ENCODE results near the gene SLC66A2.
"Not testable (repeated sequence)": the region's sequence is repeated elsewhere in the genome, so short reads cannot be mapped to it uniquely, and the experiment has no call there.

Gene SLC66A2

DNA sequence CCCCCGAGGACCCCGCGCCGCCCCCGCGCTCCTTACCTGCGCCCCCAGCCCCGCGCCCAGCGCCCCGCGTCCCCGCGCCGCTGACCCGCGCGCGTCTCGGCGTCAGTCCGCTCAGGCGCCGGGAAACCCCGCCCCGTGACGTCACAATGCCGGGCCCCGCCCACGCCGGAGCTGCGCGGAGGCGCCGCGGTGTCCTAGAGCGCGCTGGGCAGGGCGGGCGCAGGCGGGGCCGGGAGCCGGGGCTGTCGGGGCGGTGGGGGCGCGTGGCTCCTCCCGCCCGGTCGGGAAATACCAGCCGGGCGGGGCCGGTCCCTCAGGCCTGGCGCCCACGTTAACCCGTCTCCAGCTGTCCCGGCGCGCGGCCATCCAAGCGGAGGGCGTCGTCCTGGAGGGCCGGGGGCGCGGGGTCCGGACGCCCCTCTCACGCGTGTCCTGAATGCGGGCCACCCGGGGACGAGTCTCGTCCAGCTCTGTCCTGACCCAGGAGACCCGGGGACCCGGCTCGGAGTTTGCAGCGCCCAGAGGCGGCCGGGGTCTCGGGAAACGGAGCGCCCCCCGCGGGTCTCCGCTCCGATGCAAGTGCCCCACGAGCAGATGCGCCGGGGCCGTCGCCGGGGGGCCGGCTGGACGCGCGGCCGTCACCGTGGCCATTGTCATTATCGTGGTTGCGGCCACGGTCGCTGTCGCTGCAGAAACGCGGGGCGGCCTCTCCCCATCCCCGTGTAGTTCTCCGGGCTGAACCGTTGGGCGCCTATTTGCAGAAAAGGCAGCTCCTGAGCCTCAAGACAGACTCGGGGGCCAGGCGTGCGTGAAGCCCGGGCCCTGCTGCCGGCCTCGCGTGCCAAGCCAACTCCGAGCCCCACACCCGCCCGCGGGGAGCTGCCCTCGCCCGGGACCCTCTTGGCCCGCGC, at the start of gene SLC66A2:
Gene SLC66A2 (minus strand): TSS at position 109 of the 911 bp plus-strand sequence. CDS start 727 bp downstream, outside the sequence.
- no peak for FAIRE-seq

- FAIRE-seq = no peak
Measured at GRCh38 chr18:80000877-80001276, 49.4 kb upstream of the SLC66A2 start.

GRCh38 chr18:79999701-80000100, 48.2 kb upstream of the SLC66A2 start:
- not testable (repeated sequence) for FAIRE-seq

DNA sequence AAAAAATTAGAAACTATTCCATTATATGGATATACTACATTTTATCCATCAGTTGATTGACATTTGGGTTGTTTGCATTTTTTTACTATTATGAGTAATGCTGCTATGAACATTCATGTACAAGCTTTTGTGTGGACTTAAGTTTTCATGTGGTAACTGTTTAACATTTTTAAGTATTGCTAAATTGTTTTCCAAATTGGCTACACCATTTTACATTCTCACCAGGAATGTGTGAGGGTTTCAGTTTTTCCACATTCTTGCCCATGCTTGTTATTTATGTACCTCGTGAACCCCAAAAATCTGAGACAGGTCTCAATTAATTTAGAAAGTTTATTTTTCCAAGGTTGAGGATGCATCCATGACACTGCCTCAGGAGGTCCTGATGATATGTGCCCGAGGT, 40.0 kb upstream of the SLC66A2 start:
- FAIRE-seq = no peak

DNA sequence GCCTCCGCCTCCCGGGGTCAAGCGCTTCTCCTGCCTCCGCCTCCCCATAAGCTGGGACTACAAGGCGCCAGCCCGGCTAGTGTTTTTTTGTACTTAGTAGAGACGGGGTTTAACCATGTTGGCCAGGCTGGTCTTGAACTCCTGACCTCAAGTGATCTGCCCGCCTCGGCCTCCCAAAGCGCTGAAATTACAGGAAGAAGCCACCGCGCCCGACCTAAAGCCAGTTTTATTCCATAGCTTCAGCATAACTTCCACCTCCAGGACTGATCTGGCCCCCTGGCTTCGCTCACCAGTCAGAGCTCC, 37.7 kb upstream of the SLC66A2 start:
- FAIRE-seq = no peak

DNA sequence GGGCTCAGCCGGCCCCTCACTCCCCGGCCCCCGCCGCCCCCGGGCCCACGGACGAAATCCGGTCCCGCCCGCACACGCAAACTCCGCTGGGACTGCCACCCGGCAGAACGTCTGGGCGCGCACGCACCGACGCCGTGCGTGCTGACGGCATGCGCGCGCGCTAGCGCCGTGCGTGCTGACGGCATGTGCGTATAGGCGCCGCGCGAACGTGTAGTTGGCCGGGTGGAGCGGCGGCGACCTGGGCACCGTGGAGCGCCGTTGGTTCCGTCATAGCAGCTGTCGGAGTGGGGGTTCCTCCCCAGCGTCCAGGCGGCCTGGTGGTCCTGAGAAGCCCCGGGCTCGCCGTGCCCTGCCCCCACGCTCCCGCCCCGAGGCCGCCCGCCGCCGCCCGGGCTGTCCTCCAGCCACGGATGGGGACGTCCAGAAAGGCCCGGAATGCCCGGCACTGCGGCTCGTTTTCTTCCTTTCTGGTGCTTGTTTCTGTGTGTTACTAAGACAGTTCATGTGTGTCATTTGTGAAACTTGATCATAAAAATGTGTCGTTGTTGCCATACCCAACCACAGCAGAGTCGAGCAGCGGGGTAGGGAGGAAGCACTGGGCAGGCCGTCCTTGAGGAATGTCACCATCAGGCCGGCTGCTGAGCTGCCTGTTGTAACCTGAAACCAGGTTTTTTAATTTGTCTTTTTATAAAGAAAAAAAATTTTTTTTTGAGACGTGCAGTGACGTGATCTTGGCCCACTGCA, 37.2 kb upstream of the SLC66A2 start, which contains the start of gene TXNL4A:
Gene TXNL4A (minus strand): TSS at position 113 of the 744 bp plus-strand sequence. CDS start 171 bp downstream, outside the sequence.
- no peak for FAIRE-seq

GRCh38 chr18:79988071-79988450, 36.6 kb upstream of the SLC66A2 start:
- no peak for FAIRE-seq

GRCh38 chr18:79987566-79987965, 36.1 kb upstream of the SLC66A2 start:
- FAIRE-seq = no peak

DNA sequence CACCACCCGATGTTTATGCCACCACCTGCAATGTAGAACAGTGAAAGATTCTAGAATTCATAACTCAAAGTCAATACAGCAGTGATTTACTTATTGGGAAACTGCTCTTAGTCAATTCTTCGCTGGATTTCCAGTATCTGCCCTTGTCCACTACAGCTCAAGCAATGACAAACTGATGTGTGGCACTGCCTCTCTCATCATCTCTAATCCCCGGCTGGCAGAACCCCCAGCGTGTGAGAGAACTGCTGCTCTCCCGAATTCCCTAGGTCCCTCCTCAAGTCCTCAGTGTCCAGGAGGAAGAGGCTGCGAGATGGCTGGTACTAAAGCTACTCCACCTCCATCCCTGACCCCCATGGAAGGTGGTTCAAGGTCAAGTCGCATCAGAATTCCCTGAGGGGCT, 35.3 kb upstream of the SLC66A2 start:
- FAIRE-seq = no peak

GRCh38 chr18:79985172-79985571, 33.7 kb upstream of the SLC66A2 start:
- FAIRE-seq = no peak

GRCh38 chr18:79983793-79984192, 32.3 kb upstream of the SLC66A2 start:
- no peak for FAIRE-seq

DNA sequence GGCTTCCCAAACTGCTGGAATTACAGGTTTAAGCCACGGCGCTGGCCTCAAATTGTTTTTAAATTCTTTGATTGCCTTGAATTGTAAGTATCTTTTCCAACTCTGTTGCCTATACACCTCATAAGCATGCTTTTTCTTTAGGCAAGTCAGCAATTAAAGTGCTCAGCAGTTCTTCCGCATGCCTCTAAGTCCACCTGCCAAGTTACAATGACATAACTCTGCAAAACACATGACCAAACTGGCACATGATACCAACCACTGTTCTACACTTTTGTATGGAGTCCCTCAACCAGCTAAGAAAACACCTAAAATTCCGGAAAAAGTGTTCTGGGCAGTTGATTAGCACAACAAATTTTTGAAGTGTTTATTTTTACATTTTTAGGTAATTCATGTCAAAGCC, 31.8 kb upstream of the SLC66A2 start:
- FAIRE-seq = no peak

DNA sequence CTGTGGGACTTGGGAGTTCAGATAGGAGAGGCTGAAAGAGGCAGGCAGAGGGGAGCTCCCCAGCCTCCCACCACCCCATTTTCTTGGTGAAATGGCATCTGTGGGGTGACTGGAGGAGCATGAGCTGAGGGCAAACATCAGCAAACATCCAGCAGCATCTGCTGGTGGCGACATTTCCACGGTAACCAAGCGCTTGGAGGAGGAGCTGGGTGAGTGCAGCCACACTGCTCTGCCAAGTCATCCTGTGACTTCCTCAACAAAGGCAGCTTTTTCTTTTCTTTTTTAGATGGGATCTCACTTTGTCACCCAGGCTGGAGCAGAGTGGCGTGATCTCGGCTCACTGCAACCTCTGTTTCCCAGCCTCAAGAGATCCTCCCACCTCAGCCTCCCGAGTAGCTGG, 31.3 kb upstream of the SLC66A2 start:
- FAIRE-seq = no peak

GRCh38 chr18:79980585-79980984, 29.1 kb upstream of the SLC66A2 start:
- FAIRE-seq = no peak

- no peak for FAIRE-seq
Measured at GRCh38 chr18:79979843-79980242, 28.4 kb upstream of the SLC66A2 start.

GRCh38 chr18:79975985-79976680, 24.7 kb upstream of the SLC66A2 start:
- no peak for FAIRE-seq

- no peak for FAIRE-seq
Measured at GRCh38 chr18:79975043-79975442, 23.6 kb upstream of the SLC66A2 start.

DNA sequence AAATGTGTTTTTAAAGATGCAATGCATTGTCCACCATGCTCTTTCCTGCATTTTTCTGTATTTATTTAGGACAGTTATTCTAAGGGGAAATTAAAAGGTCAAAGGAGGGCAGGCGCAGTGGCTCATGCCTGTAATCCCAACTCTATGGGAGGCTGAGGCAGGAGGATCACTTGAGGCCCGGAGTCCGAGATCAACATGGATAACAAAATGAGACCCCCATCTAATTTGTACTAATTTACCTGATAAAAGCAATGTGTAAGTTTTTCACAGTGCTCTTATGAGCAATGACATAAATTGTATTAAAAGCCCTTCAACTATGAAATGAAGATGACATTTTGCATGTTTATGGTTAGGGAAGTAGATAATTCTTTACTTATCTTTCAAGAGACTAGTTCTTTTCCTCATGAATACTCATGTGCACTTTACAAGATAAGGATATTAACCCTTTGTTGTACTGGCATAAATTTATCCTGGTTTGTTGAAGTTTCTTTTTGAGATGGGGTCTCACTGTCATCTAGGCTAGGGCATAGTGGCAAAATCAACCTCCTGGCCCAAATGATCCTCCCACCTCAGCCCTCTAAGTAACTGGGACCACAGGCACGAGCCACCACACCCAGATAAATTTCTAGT, 22.7 kb upstream of the SLC66A2 start:
- FAIRE-seq = no peak

- FAIRE-seq = no peak
Measured at GRCh38 chr18:79973517-79973916, 22.1 kb upstream of the SLC66A2 start.

DNA sequence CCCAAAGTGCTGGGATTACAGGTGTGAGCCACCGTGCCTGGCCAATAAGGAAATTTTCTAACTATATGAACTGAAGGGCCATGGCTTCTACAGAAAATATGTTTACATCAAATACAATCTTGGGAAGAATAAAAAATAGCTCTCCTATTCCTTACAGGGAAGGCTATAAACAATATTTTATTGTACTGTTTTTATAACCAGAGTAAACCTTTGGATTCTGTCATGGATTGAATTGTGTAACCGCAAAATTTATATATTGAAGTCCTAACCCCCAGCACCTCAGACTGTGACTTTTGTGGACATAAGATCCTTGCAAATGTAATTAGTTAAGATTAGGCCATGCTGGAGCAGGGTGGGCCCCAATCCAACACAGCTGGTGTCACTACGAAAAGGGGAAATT, 21.3 kb upstream of the SLC66A2 start:
- no peak for FAIRE-seq

- no peak for FAIRE-seq
Measured at GRCh38 chr18:79971986-79972385, 20.5 kb upstream of the SLC66A2 start.

- FAIRE-seq = no peak
Measured at GRCh38 chr18:79971211-79971952, 19.9 kb upstream of the SLC66A2 start.

Measured in TTC549 (cell line).